Measurements from ENCODE around the gene CDKAL1.

- TF ChIP-seq CTCF (IDR thresholded peaks at IDR 0.05) (no peak), POLR2AphosphoS5 (IDR thresholded peaks at IDR 0.05) (no peak), POLR2A (IDR thresholded peaks at IDR 0.05; ENCODE audit: low read depth) (no peak), EP300 (IDR thresholded peaks at IDR 0.05) (no peak)
These were observed 405.0 kb downstream of the CDKAL1 start for GRCh38 chr6:20939161-20939775.

Measured in esophagus muscularis mucosa (tissue), 4 donors.